ENCODE measurements around the gene BAIAP2L2.

The BAIAP2L2 gene

GRCh38 chr22:38107692-38108515 lies 2.6 kb downstream of the BAIAP2L2 start:
- Histone ChIP-seq H3K27ac (no peak overlapping the region), H3K27me3 (replicated peaks) (no peaks in the 10 kb centered on the region), H3K36me3 (replicated peaks) (no peaks in the 10 kb centered on the region), H3K4me3 (ENCODE audit: low read depth, low read length) (no peak overlapping the region)
- TF ChIP-seq CTCF (IDR thresholded peaks at IDR 0.05; ENCODE audit: low read depth, low read length, missing control alignments): no peak
- in situ Hi-C loops (cut with HindIII; ENCODE audit: low pct_ligation_motif_present, low sequenced_read_pairs): no loop called here
- no peak for DNase-seq

DNA sequence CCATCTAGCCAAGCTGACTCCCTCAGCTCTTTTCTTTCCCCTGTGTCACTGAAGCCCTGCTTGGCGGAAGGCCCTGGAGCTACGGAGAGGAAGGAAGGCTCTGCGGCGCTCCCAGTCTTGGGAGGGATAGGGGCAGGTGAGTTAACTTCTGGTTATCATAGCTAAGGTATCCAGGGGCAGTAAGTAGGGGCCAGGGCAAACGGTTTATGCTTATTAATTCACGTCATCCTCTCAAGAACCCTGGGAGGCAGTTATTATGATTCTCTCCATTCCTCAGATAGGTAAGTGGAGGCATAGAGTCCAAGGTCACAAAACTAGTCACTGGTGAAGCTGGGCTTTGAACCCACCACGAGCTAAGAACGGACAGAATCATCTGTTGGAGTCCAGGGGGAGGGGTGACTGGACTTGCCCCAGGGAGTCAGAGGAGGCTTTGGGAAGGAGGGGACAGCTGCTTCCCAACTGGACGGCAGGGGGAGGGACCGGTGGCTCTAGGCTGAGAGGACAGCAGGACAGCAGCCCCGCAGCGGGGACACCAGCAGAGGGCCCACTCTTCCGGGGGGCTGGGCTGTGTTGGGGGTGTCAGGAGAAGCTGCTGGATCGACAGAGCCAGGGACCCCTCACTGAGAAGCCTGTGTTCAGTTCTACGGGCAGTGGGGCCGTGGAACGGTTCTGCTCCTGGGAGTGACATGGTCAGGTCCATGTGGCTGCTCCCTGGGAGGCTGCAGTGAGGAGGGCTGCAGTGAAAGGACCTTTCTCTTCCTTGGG lies 3.5 kb downstream of the BAIAP2L2 start:
- Histone ChIP-seq H3K4me3 (ENCODE audit: low read depth, low read length) (no peak overlapping the region), H3K27me3 (replicated peaks) (no peaks in the 10 kb centered on the region), H3K36me3 (replicated peaks) (no peaks in the 10 kb centered on the region), H3K27ac (no peak overlapping the region)
- in situ Hi-C loops (cut with HindIII; ENCODE audit: low pct_ligation_motif_present, low sequenced_read_pairs): no loop called here
- TF ChIP-seq CTCF (IDR thresholded peaks at IDR 0.05; ENCODE audit: low read depth, low read length, missing control alignments): peak; percentile 11
- no peak for DNase-seq

- TF ChIP-seq CTCF (IDR thresholded peaks at IDR 0.05; ENCODE audit: low read depth, low read length, missing control alignments): peak; percentile 69
- Histone ChIP-seq H3K4me3 (ENCODE audit: low read depth, low read length) (no peak overlapping the region), H3K36me3 (replicated peaks) (no peaks in the 10 kb centered on the region), H3K27ac (no peak overlapping the region), H3K27me3 (replicated peaks) (no peaks in the 10 kb centered on the region)
- in situ Hi-C loops (cut with HindIII; ENCODE audit: low pct_ligation_motif_present, low sequenced_read_pairs): no loop called here
- DNase-seq: peak; percentile 28
Observed at GRCh38 chr22:38104084-38104483, 6.4 kb downstream of the BAIAP2L2 start.

DNA sequence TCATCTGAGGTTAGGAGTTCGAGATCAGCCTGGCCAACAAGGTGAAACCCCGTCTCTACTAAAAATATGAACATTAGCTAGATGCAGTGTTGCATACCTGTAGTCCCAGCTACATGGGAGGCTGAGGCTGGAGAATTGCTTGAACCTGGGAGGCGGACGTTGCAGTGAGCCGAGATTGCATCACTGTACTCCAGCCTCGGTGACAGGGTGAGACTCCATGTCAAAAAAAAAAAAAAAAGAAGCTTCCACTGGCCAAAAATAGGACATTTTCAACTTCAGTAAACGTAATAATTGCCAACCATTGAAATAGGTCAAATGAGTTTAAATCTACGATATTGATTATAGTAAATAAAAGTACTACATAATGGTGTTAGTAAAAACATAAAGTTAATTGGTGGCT lies 6.8 kb downstream of the BAIAP2L2 start:
- Histone ChIP-seq H3K27me3 (replicated peaks) (no peaks in the 10 kb centered on the region), H3K27ac (no peak overlapping the region), H3K4me3 (ENCODE audit: low read depth, low read length) (no peak overlapping the region), H3K36me3 (replicated peaks) (no peaks in the 10 kb centered on the region)
- in situ Hi-C loops (cut with HindIII; ENCODE audit: low pct_ligation_motif_present, low sequenced_read_pairs): no loop called here
- DNase-seq: no peak
- no peak for TF ChIP-seq CTCF (IDR thresholded peaks at IDR 0.05; ENCODE audit: low read depth, low read length, missing control alignments)

DNA sequence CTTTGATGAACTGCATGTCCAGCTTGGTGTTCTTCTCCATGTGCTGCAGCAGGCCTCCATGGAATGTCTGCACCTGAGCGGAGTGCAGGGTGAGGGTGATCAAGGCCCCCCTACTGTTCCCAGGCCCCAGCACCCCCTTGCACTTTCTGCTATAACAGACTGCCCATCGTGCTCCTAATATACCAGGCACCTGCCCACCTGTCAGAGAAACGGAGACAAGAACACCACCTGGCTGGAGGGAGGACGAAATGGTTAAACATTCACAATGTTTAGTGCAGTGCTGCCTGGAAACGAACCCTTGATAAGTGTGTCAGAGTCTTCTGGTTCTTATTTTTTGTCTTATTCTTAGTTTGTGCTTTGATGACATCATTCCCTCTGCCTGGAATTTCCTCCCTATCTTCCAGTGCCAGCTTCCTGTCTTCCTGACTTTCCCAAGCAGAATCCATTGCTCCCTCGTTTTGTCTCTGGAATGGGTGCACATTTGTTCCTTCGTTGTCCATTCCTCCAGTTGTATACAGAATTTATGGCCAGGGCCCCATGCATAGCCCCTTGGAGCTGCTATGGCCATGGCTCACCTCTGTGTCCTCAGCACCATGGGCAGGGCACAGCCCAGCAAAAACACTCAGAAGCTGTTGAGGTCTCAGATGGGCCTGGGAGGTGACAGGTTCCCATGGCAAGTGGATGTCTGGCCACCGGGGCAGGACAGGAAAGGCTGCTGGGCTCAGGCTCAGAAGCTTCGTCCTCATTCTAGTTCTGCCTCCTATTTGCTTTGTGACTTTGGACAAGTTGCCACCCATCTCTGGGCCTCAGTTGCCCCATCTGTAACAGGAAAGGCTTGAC lies 11.9 kb downstream of the BAIAP2L2 start:
- no peak for TF ChIP-seq CTCF (IDR thresholded peaks at IDR 0.05; ENCODE audit: low read depth, low read length, missing control alignments)
- H3K36me3 ChIP-seq (replicated peaks): no peaks in the 10 kb centered on the region
- in situ Hi-C loops (cut with HindIII; ENCODE audit: low pct_ligation_motif_present, low sequenced_read_pairs): loop anchor here (25.0 kb wide), 1 partner anchor 239 kb away; no protein-coding TSS in a partner anchor
- peak; percentile 16 for DNase-seq
- no peaks in the 10 kb centered on the region for H3K27me3 ChIP-seq (replicated peaks)
- H3K4me3 ChIP-seq (ENCODE audit: low read depth, low read length): no peak overlapping the region
- no peak overlapping the region for H3K27ac ChIP-seq
